ENCODE measurements around the gene CLPTM1L. TPM values are rescaled to one million over a fixed set of nuclear protein-coding genes. Genes with fewer than 3 reads are reported as not detected.

Gene CLPTM1L
- total RNA-seq, 2 donors from 2014 or later, result 68.0 to 89.4 TPM

GRCh38 chr5:1364211-1364610 is 19.3 kb upstream of the CLPTM1L start:
- TF ChIP-seq CTCF (conservative IDR thresholded peaks at IDR 0.05), result no peak
- peaks cover 4% of the 10 kb centered on the region for H3K27me3 Mint-ChIP-seq (ENCODE audit: insufficient read depth)
- no peaks in the 10 kb centered on the region for H3K4me1 Mint-ChIP-seq
- DNase-seq, result no peak
- Histone ChIP-seq H3K4me1 (ENCODE audit: control insufficient read depth, insufficient read depth, low read length) (no peaks in the 10 kb centered on the region), H3K36me3 (ENCODE audit: control insufficient read depth, insufficient read depth, low read length) (no peaks in the 10 kb centered on the region), H3K4me3 (ENCODE audit: low read length) (no peak overlapping the region), H3K27me3 (ENCODE audit: control insufficient read depth, insufficient read depth, low read length, poor library complexity, severe bottlenecking) (peaks cover 13% of the 10 kb centered on the region), H3K9me3 (ENCODE audit: control insufficient read depth, low read length) (no peaks in the 10 kb centered on the region), H3K27ac (ENCODE audit: low read depth, low read length) (no peak overlapping the region), H3K9ac (ENCODE audit: extremely low read depth, low read length, poor library complexity, severe bottlenecking) (no peak overlapping the region)
- H3K9me3 Mint-ChIP-seq, result no peaks in the 10 kb centered on the region
- no peak overlapping the region for H3K4me3 Mint-ChIP-seq
- WGBS, 2 experiments (ENCODE audit: insufficient coverage in 1 of 2, insufficient read length in 1 of 2), result 87 to 90% methylated on average over 7 to 9 of the region's 9 CpGs
- H3K27ac Mint-ChIP-seq, result no peak overlapping the region
- H3K36me3 Mint-ChIP-seq (ENCODE audit: low read depth), result no peaks in the 10 kb centered on the region

- Histone ChIP-seq H3K4me1 (ENCODE audit: control insufficient read depth, insufficient read depth, low read length) (no peaks in the 10 kb centered on the region), H3K27me3 (ENCODE audit: control insufficient read depth, insufficient read depth, low read length, poor library complexity, severe bottlenecking) (peaks cover 13% of the 10 kb centered on the region), H3K27ac (ENCODE audit: low read depth, low read length) (no peak overlapping the region), H3K9ac (ENCODE audit: extremely low read depth, low read length, poor library complexity, severe bottlenecking) (no peak overlapping the region), H3K9me3 (ENCODE audit: control insufficient read depth, low read length) (no peaks in the 10 kb centered on the region), H3K4me3 (ENCODE audit: low read length) (no peak overlapping the region), H3K36me3 (ENCODE audit: control insufficient read depth, insufficient read depth, low read length) (no peaks in the 10 kb centered on the region)
- H3K4me1 Mint-ChIP-seq, result no peaks in the 10 kb centered on the region
- DNase-seq, result no peak
- H3K36me3 Mint-ChIP-seq (ENCODE audit: low read depth), result no peaks in the 10 kb centered on the region
- no peaks in the 10 kb centered on the region for H3K9me3 Mint-ChIP-seq
- peaks cover 4% of the 10 kb centered on the region for H3K27me3 Mint-ChIP-seq (ENCODE audit: insufficient read depth)
- no peak for TF ChIP-seq CTCF (conservative IDR thresholded peaks at IDR 0.05)
- no peak overlapping the region for H3K4me3 Mint-ChIP-seq
- 89 to 90% methylated on average over 10 to 16 of the region's 16 CpGs for WGBS, 2 experiments (ENCODE audit: insufficient coverage in 1 of 2, insufficient read length in 1 of 2)
- H3K27ac Mint-ChIP-seq, result no peak overlapping the region
Observed at GRCh38 chr5:1363581-1363980, 18.7 kb upstream of the CLPTM1L start.

- Mint-ChIP-seq H3K9me3 (no peaks in the 10 kb centered on the region), H3K27ac (no peak overlapping the region), H3K4me1 (no peaks in the 10 kb centered on the region), H3K4me3 (no peak overlapping the region), H3K27me3 (ENCODE audit: insufficient read depth) (peaks cover 4% of the 10 kb centered on the region), H3K36me3 (ENCODE audit: low read depth) (no peaks in the 10 kb centered on the region)
- Histone ChIP-seq H3K36me3 (ENCODE audit: control insufficient read depth, insufficient read depth, low read length) (no peaks in the 10 kb centered on the region), H3K27ac (ENCODE audit: low read depth, low read length) (no peak overlapping the region), H3K9ac (ENCODE audit: extremely low read depth, low read length, poor library complexity, severe bottlenecking) (no peak overlapping the region), H3K27me3 (ENCODE audit: control insufficient read depth, insufficient read depth, low read length, poor library complexity, severe bottlenecking) (peaks cover 13% of the 10 kb centered on the region), H3K4me3 (ENCODE audit: low read length) (no peak overlapping the region), H3K9me3 (ENCODE audit: control insufficient read depth, low read length) (no peaks in the 10 kb centered on the region), H3K4me1 (ENCODE audit: control insufficient read depth, insufficient read depth, low read length) (no peaks in the 10 kb centered on the region)
- WGBS, 2 experiments (ENCODE audit: insufficient coverage in 1 of 2, insufficient read length in 1 of 2), result 68 to 72% methylated on average over 2 to 6 of the region's 6 CpGs
- TF ChIP-seq CTCF (conservative IDR thresholded peaks at IDR 0.05), result no peak
- DNase-seq, result no peak
Observed at GRCh38 chr5:1363160-1363559, 18.3 kb upstream of the CLPTM1L start.

All from endodermal cell (in vitro differentiated cells).